Panc1 (cell line): Measurements from ENCODE around the gene HSP90AB1.

ENCODE experiments used
- SIN3A ChIP-seq: IDR thresholded peaks from 2 replicates; pipeline ENCODE4 v1.6.1; 2012; ENCODE audit warnings: low read depth, mild to moderate bottlenecking, low read length, moderate library complexity, borderline replicate concordance; ENCODE audit not compliant: insufficient read depth
- TCF7L2 ChIP-seq: IDR thresholded peaks from 2 replicates; pipeline ENCODE4 v1.6.1; 2011; ENCODE audit warnings: mild to moderate bottlenecking, low read depth, low read length, inconsistent platforms
- TF ChIP-seq, protein P1 (sequence below): fragments of 450-650 bp; IDR thresholded peaks from 2 replicates; pipeline ENCODE4 v1.5.1; 2017; ENCODE audit warnings: mild to moderate bottlenecking

GRCh38 chr6:44276667-44277640 is 30.1 kb downstream of the HSP90AB1 start:
- TF ChIP-seq TCF7L2: no peak
- TF ChIP-seq, protein P1, sequence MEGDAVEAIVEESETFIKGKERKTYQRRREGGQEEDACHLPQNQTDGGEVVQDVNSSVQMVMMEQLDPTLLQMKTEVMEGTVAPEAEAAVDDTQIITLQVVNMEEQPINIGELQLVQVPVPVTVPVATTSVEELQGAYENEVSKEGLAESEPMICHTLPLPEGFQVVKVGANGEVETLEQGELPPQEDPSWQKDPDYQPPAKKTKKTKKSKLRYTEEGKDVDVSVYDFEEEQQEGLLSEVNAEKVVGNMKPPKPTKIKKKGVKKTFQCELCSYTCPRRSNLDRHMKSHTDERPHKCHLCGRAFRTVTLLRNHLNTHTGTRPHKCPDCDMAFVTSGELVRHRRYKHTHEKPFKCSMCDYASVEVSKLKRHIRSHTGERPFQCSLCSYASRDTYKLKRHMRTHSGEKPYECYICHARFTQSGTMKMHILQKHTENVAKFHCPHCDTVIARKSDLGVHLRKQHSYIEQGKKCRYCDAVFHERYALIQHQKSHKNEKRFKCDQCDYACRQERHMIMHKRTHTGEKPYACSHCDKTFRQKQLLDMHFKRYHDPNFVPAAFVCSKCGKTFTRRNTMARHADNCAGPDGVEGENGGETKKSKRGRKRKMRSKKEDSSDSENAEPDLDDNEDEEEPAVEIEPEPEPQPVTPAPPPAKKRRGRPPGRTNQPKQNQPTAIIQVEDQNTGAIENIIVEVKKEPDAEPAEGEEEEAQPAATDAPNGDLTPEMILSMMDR: no peak
- no peak for TF ChIP-seq SIN3A
